GM21390 (cell line): ENCODE results near the gene LRRC53.

Source experiments
- ATAC-seq: cut with Tn5 transposase; IDR thresholded peaks from one replicate; pipeline ENCODE4 v1.9.1; 2021; ENCODE audit not compliant: unreplicated experiment

Gene LRRC53

GRCh38 chr1:74504125-74504932, 8.1 kb downstream of the LRRC53 start:
- peak; percentile 95 for ATAC-seq

- ATAC-seq = peak; percentile 52
Observed at GRCh38 chr1:74502858-74503257, 9.6 kb downstream of the LRRC53 start.

- ATAC-seq = peak; percentile 29
Observed at GRCh38 chr1:74502432-74502831, 10.0 kb downstream of the LRRC53 start.

GRCh38 chr1:74498901-74499300, 13.5 kb downstream of the LRRC53 start:
- no peak for ATAC-seq

GRCh38 chr1:74496669-74497068, 15.7 kb downstream of the LRRC53 start:
- ATAC-seq = no peak

- no peak for ATAC-seq
Observed at GRCh38 chr1:74486036-74486435, 26.4 kb downstream of the LRRC53 start.

GRCh38 chr1:74485622-74486021, 26.8 kb downstream of the LRRC53 start:
- no peak for ATAC-seq

GRCh38 chr1:74481607-74482006, 30.8 kb downstream of the LRRC53 start:
- no peak for ATAC-seq

- ATAC-seq = no peak
Observed at GRCh38 chr1:74480068-74480467, 32.3 kb downstream of the LRRC53 start.

GRCh38 chr1:74478979-74479378, 33.4 kb downstream of the LRRC53 start:
- no peak for ATAC-seq

GRCh38 chr1:74474585-74474984, 37.8 kb downstream of the LRRC53 start:
- no peak for ATAC-seq

- ATAC-seq = no peak
Observed at GRCh38 chr1:74471470-74471869, 40.9 kb downstream of the LRRC53 start.

GRCh38 chr1:74470936-74471335, 41.5 kb downstream of the LRRC53 start:
- no peak for ATAC-seq

- no peak for ATAC-seq
Observed at GRCh38 chr1:74470251-74470650, 42.2 kb downstream of the LRRC53 start.

GRCh38 chr1:74468982-74469603, 43.3 kb downstream of the LRRC53 start:
- peak; percentile 46 for ATAC-seq

- ATAC-seq = no peak
Observed at GRCh38 chr1:74467786-74468377, 44.5 kb downstream of the LRRC53 start.

- no peak for ATAC-seq
Observed at GRCh38 chr1:74465193-74465681, 47.2 kb downstream of the LRRC53 start.

- ATAC-seq = no peak
Observed at GRCh38 chr1:74464037-74464436, 48.4 kb downstream of the LRRC53 start.

GRCh38 chr1:74463333-74463988, 49.0 kb downstream of the LRRC53 start:
- peak; percentile 85 for ATAC-seq

GRCh38 chr1:74457253-74457652, 55.2 kb downstream of the LRRC53 start:
- ATAC-seq = no peak

- no peak for ATAC-seq
Observed at GRCh38 chr1:74455390-74455789, 57.0 kb downstream of the LRRC53 start.
